ENCODE measurements around the gene CCDC188. TPM values are rescaled to one million over a fixed set of nuclear protein-coding genes. Genes with fewer than 3 reads are reported as not detected.

The CCDC188 gene
- total and polyA plus RNA-seq, 9 of the 15 experiments (the other 6 are each of a cell fraction or from before 2014, with no cell fraction given) = not detected

GRCh38 chr22:20136603-20136873 lies 14.3 kb downstream of the CCDC188 start (continued):
- no peak for TF ChIP-seq ZBTB40 (IDR thresholded peaks at IDR 0.05)
- peak; percentile 19; the same call in 1 of the 2 replicates for TF ChIP-seq ZBTB40 (CRISPR knock-in tag; IDR thresholded peaks at IDR 0.05)
- TF ChIP-seq, protein P1, sequence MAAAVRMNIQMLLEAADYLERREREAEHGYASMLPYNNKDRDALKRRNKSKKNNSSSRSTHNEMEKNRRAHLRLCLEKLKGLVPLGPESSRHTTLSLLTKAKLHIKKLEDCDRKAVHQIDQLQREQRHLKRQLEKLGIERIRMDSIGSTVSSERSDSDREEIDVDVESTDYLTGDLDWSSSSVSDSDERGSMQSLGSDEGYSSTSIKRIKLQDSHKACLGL (CRISPR knock-in tag; IDR thresholded peaks at IDR 0.05; ENCODE audit: borderline replicate concordance, poor library complexity, severe bottlenecking) = no peak
- TF ChIP-seq MEF2A (IDR thresholded peaks at IDR 0.05; ENCODE audit: control insufficient read depth, low read depth, low read length) = no peak
- TF ChIP-seq, protein P2, sequence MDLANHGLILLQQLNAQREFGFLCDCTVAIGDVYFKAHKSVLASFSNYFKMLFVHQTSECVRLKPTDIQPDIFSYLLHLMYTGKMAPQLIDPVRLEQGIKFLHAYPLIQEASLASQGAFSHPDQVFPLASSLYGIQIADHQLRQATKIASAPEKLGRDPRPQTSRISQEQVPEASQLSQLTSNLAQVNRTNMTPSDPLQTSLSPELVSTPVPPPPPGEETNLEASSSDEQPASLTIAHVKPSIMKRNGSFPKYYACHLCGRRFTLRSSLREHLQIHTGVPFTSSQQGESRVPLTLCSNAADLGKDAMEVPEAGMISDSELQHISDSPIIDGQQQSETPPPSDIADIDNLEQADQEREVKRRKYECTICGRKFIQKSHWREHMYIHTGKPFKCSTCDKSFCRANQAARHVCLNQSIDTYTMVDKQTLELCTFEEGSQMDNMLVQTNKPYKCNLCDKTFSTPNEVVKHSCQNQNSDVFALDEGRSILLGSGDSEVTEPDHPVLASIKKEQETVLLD (IDR thresholded peaks at IDR 0.05) = no peak
- no peak for TF ChIP-seq DACH1 (IDR thresholded peaks at IDR 0.05; ENCODE audit: partially characterized antibody)
- TF ChIP-seq EZH2 (IDR thresholded peaks at IDR 0.05; ENCODE audit: borderline replicate concordance, low read depth, low read length) = no peak
- TF ChIP-seq, protein P3, sequence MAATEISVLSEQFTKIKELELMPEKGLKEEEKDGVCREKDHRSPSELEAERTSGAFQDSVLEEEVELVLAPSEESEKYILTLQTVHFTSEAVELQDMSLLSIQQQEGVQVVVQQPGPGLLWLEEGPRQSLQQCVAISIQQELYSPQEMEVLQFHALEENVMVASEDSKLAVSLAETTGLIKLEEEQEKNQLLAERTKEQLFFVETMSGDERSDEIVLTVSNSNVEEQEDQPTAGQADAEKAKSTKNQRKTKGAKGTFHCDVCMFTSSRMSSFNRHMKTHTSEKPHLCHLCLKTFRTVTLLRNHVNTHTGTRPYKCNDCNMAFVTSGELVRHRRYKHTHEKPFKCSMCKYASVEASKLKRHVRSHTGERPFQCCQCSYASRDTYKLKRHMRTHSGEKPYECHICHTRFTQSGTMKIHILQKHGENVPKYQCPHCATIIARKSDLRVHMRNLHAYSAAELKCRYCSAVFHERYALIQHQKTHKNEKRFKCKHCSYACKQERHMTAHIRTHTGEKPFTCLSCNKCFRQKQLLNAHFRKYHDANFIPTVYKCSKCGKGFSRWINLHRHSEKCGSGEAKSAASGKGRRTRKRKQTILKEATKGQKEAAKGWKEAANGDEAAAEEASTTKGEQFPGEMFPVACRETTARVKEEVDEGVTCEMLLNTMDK (IDR thresholded peaks at IDR 0.05; ENCODE audit: borderline replicate concordance, insufficient read depth, low read depth, low read length, poor library complexity, severe bottlenecking) = no peak
- TF ChIP-seq SRSF3 (IDR thresholded peaks at IDR 0.05; ENCODE audit: insufficient read depth, low read length) = no peak
- no peak for TF ChIP-seq ZC3H4 (CRISPR knock-in tag; IDR thresholded peaks at IDR 0.05; ENCODE audit: borderline replicate concordance)
- TF ChIP-seq PHF20 (IDR thresholded peaks at IDR 0.05; ENCODE audit: partially characterized antibody) = peak; percentile 55
